Activated CD4-positive, alpha-beta memory T cell treated with anti-CD3 and anti-CD28 coated beads for 36 hours (primary cell): ENCODE results near the gene DNAAF3. TPM values are rescaled to one million over a fixed set of nuclear protein-coding genes. Genes with fewer than 3 reads are reported as not detected.

Source experiments
- CTCF ChIA-PET: fragments of 350-600 bp; sonication (Branson Sonifier 250); formaldehyde crosslinking; loops from one replicate; lab custom pipeline; 2021; ENCODE audit warnings: antibody characterized with exemption, inconsistent platforms; lab: Charles Lee
- POLR2A ChIA-PET: fragments of 350-600 bp; sonication (Branson Sonifier 250); formaldehyde crosslinking; loops from one replicate; lab custom pipeline; 2021; ENCODE audit warnings: antibody characterized with exemption; lab: Charles Lee
- DNase-seq: peaks from one replicate; pipeline ENCODE4 v3.0.0-alpha.2; 2020
- H3K27ac Mint-ChIP-seq: one replicate; pipeline ENCODE4 v1.8.0; 2021; ENCODE audit warnings: mixed read lengths
- H3K27me3 Mint-ChIP-seq: one replicate; pipeline ENCODE4 v1.8.0; 2021; ENCODE audit warnings: mixed read lengths
- H3K36me3 Mint-ChIP-seq: one replicate; pipeline ENCODE4 v1.8.0; 2021; ENCODE audit warnings: mixed read lengths
- H3K4me1 Mint-ChIP-seq: one replicate; pipeline ENCODE4 v1.8.0; 2021; ENCODE audit warnings: low read depth, mixed read lengths
- H3K4me3 Mint-ChIP-seq: one replicate; pipeline ENCODE4 v1.8.0; 2021; ENCODE audit warnings: mild to moderate bottlenecking, mixed read lengths
- H3K9me3 Mint-ChIP-seq: one replicate; pipeline ENCODE4 v1.8.0; 2021; ENCODE audit warnings: mixed read lengths
- intact Hi-C: fragments of 100-400 bp; cut with micrococcal nuclease; formaldehyde crosslinking; loops from one replicate; pipeline ENCODE4 v1.15.1; 2023
- total RNA-seq, 2 experiments: library from RNA; stranded (reverse); gene quantifications; one replicate each; pipeline ENCODE4 v1.2.3, GENCODE V29; 2021

DNAAF3 gene
- total RNA-seq, 2 experiments from 2014 or later = not detected

DNA sequence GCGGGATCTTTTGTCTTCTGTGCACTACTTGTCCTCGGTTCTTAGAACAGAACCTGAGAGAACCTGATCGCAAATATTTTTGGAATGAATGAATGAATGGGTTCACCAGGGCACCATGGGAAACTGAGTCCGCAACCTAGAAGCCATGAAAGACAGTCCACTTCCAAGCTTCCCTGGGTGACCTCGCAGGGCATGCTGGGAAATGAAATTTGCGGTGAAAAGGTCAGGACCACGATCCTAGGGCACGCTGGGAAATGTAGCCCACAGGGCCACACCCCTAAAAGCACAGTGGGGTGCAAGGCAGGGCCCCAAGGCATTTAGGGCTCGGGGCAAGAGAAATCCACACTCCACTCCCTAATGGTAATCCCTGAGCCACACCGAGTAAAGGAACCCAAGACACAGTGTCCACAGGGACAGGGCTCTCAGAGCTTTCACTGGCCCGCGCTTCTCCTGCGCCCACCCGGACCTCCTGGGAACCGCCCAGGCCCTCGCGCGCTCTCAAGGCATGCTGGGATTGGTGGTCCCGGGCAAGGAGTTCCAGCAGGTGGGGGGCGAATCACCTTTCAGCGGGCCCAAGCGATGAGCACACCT, 47.9 kb downstream of the DNAAF3 start:
- H3K27me3 Mint-ChIP-seq = peaks cover 5% of the 10 kb centered on the region
- POLR2A ChIA-PET = interaction anchor here (1.3 to 1.5 kb wide), 3 partner anchors 135 to 289 kb away, joined by 3 to 7 read pairs (median 3); partner anchors contain the start of genes PPP6R1 and UBE2S
- intact Hi-C loops = no loop called here
- peaks cover 10% of the 10 kb centered on the region for H3K36me3 Mint-ChIP-seq
- H3K4me3 Mint-ChIP-seq = peak overlapping the region; percentile 97
- CTCF ChIA-PET = interaction anchor here (0.8 to 2.0 kb wide), 6 partner anchors 16 to 385 kb away, joined by 3 to 6 read pairs (median 4); no protein-coding TSS in a partner anchor
- no peaks in the 10 kb centered on the region for H3K9me3 Mint-ChIP-seq
- H3K27ac Mint-ChIP-seq = peak overlapping the region; percentile 89
- peaks cover 30% of the 10 kb centered on the region for H3K4me1 Mint-ChIP-seq
- DNase-seq = peak; percentile 65

DNA sequence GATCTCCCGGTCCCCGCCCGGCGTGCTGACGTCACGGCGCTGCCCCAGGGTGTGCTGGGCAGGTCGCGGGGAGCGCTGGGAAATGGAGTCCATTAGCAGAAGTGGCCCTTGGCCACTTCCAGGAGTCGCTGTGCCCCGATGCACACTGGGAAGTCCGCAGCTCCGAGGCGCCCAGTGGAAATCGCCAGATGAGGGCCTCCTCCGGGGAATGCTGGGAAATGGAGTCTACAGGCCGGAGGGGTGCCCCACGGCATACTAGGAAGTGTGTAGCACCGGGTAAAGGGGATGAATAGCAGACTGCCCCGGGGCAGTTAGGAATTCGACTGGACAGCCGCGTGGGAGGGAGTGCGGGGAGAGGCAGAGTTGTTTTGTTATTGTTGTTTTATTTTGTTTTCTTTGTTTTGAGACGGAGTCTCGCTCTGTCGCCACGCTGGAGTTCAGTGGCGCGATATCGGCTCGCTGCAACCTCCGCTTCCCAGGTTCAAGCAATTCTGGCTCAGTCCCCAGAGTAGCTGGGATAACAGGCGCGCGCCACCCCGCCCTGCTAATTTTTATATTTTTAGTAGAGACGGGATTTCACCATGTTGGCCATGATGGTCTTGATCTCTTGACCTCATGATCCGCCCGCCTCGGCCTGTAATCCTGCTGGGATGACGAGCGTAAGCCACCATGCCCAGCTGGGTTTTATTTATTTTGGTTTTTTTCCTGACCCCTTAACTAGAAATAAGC, 48.6 kb downstream of the DNAAF3 start:
- Mint-ChIP-seq H3K4me3 (peak overlapping the region; percentile 97), H3K4me1 (peaks cover 30% of the 10 kb centered on the region), H3K27ac (peak overlapping the region; percentile 89), H3K9me3 (no peaks in the 10 kb centered on the region), H3K27me3 (peaks cover under 1% of the 10 kb centered on the region), H3K36me3 (peaks cover 10% of the 10 kb centered on the region)
- intact Hi-C loops = loop anchor here (1.0 to 2.0 kb wide), 5 partner anchors 37 to 537 kb away; partner anchors contain the start of genes PPP6R1 and U2AF2
- POLR2A ChIA-PET = interaction anchor here (1.1 to 1.5 kb wide), 4 partner anchors 28 to 289 kb away, joined by 3 to 7 read pairs (median 3); partner anchors contain the start of genes PPP6R1 and UBE2S
- DNase-seq = peak; percentile 99
- CTCF ChIA-PET = interaction anchor here (0.6 to 2.0 kb wide), 12 partner anchors 16 to 1543 kb away, joined by 3 to 6 read pairs (median 4); no protein-coding TSS in a partner anchor

DNA sequence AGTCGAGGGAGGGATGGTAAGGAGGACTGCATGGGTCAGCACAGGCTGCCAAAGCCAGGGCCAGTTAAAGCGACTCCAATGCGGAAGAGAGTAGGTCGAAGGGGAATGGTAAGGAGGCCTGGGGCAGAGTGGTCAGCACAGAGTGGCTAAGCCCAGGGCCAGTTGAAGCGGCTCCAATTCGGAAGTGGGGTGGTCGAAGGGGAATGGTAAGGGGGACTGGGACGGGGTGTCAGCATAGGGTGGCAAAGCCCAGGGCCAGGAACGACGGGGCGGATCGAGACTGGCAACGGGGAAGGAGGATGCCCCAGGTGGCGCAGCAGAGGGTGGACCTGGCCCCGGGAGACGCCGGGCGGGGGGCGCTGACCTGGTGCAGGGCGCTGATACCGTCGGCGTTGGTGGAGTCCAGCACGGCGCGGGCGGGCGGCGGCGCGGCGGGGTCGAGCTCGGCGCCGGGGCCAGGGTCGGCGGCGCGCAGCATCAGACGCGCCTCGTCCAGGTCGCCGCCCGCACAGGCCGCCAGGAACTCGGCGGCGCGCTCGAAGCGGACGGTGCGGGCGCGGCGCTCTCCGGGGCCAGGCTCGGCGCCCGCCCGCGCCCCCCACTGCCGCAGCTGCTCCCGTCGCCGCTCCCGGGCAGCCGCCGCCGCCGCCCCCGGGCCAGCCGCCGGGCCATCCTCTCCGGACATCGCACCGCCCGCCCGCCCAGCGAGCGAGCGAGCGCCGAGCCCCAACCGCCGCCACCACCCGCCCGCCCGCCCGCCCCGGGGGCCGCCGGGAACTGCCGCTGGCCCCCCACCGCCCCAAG, 49.4 kb downstream of the DNAAF3 start, which contains the start of gene PPP1R12C:
PPP1R12C (minus strand) TSS at position 779 of the 804 bp plus-strand sequence; CDS start at position 685, 94 bp downstream.
- Mint-ChIP-seq H3K4me1 (peaks cover 30% of the 10 kb centered on the region), H3K4me3 (peak within 1 kb of the TSS; percentile 97), H3K9me3 (no peaks in the 10 kb centered on the region), H3K36me3 (peaks cover 10% of the 10 kb centered on the region), H3K27me3 (no peaks in the 10 kb centered on the region), H3K27ac (peak within 1 kb of the TSS; percentile 89)
- intact Hi-C loops = loop anchor here (1.0 to 2.0 kb wide), 5 partner anchors 36 to 538 kb away; partner anchors contain the start of genes PPP6R1 and U2AF2
- ChIA-PET POLR2A (interaction anchor here (0.5 to 1.5 kb wide), 4 partner anchors 12 to 290 kb away, joined by 3 to 7 read pairs (median 3); partner anchors contain the start of genes PPP6R1 and UBE2S), CTCF (interaction anchor here (0.6 to 2.0 kb wide), 9 partner anchors 17 to 1544 kb away, joined by 3 to 5 read pairs (median 3); no protein-coding TSS in a partner anchor)
- DNase-seq = peak; percentile 35

DNA sequence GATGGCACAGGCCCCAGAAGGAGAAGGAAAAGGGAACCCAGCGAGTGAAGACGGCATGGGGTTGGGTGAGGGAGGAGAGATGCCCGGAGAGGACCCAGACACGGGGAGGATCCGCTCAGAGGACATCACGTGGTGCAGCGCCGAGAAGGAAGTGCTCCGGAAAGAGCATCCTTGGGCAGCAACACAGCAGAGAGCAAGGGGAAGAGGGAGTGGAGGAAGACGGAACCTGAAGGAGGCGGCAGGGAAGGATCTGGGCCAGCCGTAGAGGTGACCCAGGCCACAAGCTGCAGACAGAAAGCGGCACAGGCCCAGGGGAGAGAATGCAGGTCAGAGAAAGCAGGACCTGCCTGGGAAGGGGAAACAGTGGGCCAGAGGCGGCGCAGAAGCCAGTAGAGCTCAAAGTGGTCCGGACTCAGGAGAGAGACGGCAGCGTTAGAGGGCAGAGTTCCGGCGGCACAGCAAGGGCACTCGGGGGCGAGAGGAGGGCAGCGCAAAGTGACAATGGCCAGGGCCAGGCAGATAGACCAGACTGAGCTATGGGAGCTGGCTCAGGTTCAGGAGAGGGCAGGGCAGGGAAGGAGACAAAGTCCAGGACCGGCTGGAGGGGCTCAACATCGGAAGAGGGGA, 50.1 kb downstream of the DNAAF3 start:
- ChIA-PET CTCF (interaction anchor here (1.1 to 2.0 kb wide), 4 partner anchors 24 to 516 kb away, joined by 3 to 5 read pairs (median 4); no protein-coding TSS in a partner anchor), POLR2A (interaction anchor here (0.5 to 1.1 kb wide), 2 partner anchors 12 to 27 kb away, joined by 3 read pairs; no protein-coding TSS in a partner anchor)
- Mint-ChIP-seq H3K4me1 (peaks cover 30% of the 10 kb centered on the region), H3K27ac (peak overlapping the region; percentile 86), H3K9me3 (no peaks in the 10 kb centered on the region), H3K4me3 (peak overlapping the region; percentile 92), H3K36me3 (peaks cover 10% of the 10 kb centered on the region), H3K27me3 (no peaks in the 10 kb centered on the region)
- DNase-seq = peak; percentile 72
- intact Hi-C loops = loop anchor here (2.0 kb wide), 2 partner anchors 36 to 142 kb away; partner anchors contain the start of gene PPP6R1

DNA sequence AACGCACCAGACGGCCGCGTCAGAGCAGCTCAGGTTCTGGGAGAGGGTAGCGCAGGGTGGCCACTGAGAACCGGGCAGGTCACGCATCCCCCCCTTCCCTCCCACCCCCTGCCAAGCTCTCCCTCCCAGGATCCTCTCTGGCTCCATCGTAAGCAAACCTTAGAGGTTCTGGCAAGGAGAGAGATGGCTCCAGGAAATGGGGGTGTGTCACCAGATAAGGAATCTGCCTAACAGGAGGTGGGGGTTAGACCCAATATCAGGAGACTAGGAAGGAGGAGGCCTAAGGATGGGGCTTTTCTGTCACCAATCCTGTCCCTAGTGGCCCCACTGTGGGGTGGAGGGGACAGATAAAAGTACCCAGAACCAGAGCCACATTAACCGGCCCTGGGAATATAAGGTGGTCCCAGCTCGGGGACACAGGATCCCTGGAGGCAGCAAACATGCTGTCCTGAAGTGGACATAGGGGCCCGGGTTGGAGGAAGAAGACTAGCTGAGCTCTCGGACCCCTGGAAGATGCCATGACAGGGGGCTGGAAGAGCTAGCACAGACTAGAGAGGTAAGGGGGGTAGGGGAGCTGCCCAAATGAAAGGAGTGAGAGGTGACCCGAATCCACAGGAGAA, 50.9 kb downstream of the DNAAF3 start:
- Mint-ChIP-seq H3K4me3 (peak overlapping the region; percentile 92), H3K4me1 (peaks cover 30% of the 10 kb centered on the region), H3K36me3 (peaks cover 12% of the 10 kb centered on the region), H3K27ac (peak overlapping the region; percentile 86), H3K9me3 (no peaks in the 10 kb centered on the region), H3K27me3 (no peaks in the 10 kb centered on the region)
- ChIA-PET CTCF (interaction anchor here (0.8 to 0.9 kb wide), 2 partner anchors 26 to 27 kb away, joined by 3 to 4 read pairs; no protein-coding TSS in a partner anchor), POLR2A (no interaction called here)
- intact Hi-C loops = loop anchor here (2.0 kb wide), 2 partner anchors 35 to 143 kb away; partner anchors contain the start of gene PPP6R1
- no peak for DNase-seq

DNA sequence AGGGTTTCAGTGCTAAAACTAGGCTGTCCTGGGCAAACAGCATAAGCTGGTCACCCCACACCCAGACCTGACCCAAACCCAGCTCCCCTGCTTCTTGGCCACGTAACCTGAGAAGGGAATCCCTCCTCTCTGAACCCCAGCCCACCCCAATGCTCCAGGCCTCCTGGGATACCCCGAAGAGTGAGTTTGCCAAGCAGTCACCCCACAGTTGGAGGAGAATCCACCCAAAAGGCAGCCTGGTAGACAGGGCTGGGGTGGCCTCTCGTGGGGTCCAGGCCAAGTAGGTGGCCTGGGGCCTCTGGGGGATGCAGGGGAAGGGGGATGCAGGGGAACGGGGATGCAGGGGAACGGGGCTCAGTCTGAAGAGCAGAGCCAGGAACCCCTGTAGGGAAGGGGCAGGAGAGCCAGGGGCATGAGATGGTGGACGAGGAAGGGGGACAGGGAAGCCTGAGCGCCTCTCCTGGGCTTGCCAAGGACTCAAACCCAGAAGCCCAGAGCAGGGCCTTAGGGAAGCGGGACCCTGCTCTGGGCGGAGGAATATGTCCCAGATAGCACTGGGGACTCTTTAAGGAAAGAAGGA, 51.8 kb downstream of the DNAAF3 start:
- H3K4me1 Mint-ChIP-seq = peaks cover 30% of the 10 kb centered on the region
- no peak overlapping the region for H3K27ac Mint-ChIP-seq

DNA sequence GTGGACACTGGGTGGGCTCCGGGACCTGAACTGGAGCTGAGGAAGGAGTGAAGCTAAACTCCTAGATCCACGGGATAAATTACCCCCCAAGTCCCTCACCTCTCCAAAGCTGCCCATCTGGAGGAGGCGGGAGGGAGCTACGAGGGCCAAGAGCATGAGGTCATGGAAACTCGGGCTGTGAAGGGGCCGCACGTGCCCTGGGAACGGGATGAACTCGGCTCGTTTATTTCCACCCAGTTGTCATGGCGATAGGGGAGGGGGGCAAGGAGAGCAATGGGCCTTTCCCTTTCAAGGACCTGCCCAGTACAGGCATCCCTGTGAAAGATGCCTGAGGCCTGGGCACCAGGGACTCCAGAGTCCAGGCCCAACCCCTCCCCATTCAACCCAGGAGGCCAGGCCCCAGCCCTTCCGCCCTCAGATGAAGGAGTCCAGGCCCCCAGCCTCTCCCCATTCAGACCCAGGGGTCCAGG, 52.8 kb downstream of the DNAAF3 start:
- H3K36me3 Mint-ChIP-seq = peaks cover 20% of the 10 kb centered on the region

More for the DNA sequence above, 51.8 kb downstream of the DNAAF3 start:
- ChIA-PET CTCF (interaction anchor here (0.8 kb wide), 1 partner anchor 27 kb away, joined by 4 read pairs; no protein-coding TSS in a partner anchor), POLR2A (no interaction called here)
- peak overlapping the region; percentile 92 for H3K4me3 Mint-ChIP-seq
- DNase-seq = no peak
- no peaks in the 10 kb centered on the region for H3K9me3 Mint-ChIP-seq
- H3K36me3 Mint-ChIP-seq = peaks cover 12% of the 10 kb centered on the region
- intact Hi-C loops = no loop called here
- no peaks in the 10 kb centered on the region for H3K27me3 Mint-ChIP-seq

DNA sequence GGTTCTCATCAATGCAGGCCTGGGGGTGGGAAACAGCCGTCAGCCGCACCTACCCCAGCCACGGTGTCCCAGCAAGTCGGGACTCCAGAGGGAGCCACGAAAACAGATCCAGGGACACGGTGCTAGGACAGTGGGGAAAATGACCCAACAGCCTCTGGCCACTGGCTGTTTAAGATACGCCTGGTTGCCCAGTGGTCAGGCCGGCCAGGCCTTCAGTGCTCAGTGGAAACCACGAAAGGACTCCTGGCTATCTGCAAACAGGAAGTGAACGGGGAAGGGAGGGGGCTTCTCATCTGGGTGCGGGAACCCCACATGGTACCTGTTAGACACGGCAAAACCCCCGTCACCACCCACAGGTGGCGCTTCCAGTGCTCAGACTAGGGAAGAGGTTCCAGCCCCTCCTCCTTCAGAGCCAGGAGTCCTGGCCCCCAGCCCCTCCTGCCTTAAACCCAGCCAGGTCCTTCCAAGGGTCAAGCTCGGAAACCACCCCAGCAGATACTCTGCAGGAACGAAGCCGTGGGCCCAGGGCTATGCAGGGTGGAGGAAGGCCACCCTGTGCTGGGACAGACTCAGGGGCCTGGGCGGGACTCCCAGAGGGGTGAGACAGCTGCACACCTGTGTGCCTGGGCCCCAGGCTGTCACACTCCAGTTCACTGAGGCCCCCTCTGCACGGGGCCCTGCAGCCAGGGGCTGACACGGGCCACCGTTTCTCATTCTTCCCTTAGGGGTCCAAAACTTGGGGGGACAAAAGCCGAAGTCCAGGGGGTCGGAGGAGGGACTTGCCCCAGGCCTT, 53.4 kb downstream of the DNAAF3 start:
- no peak for DNase-seq
- Mint-ChIP-seq H3K36me3 (peaks cover 23% of the 10 kb centered on the region), H3K4me3 (no peak overlapping the region), H3K9me3 (no peaks in the 10 kb centered on the region), H3K4me1 (peaks cover 21% of the 10 kb centered on the region), H3K27ac (no peak overlapping the region), H3K27me3 (no peaks in the 10 kb centered on the region)
- CTCF ChIA-PET = interaction anchor here (0.6 to 1.4 kb wide), 2 partner anchors 25 to 189 kb away, joined by 3 read pairs; no protein-coding TSS in a partner anchor
- POLR2A ChIA-PET = no interaction called here
- intact Hi-C loops = no loop called here

More for the DNA sequence above, 52.8 kb downstream of the DNAAF3 start:
- ChIA-PET CTCF (interaction anchor here (0.6 to 1.4 kb wide), 2 partner anchors 26 to 188 kb away, joined by 3 read pairs; no protein-coding TSS in a partner anchor), POLR2A (no interaction called here)
- Mint-ChIP-seq H3K4me1 (peaks cover 23% of the 10 kb centered on the region), H3K9me3 (no peaks in the 10 kb centered on the region), H3K27ac (no peak overlapping the region), H3K4me3 (no peak overlapping the region), H3K27me3 (no peaks in the 10 kb centered on the region)
- intact Hi-C loops = no loop called here
- DNase-seq = no peak

DNA sequence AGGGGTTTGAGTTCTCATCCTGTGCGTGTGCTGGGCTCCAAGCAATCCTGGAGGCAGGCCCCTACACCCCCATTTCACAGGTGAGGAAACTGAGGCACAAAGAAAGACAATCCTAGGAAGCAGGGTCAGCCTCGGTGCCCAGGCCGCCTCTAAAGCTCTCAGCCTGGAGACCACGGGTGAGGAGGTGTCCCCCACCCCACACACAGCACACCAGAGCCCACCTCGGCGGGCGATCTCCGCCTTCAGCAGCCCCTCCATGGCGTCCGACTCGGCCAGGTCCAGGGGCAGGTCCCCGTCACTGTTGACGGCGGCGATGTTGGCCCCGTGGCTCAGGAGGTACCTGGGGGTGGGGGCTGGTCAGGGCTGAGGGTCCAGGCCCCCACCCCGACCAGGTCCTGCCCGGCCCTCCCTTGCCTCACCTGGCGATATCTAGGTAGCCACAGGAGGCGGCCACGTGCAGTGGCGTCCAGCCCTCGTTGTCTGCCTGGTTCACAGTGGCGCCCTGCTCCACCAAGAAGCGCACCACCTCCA, 54.1 kb downstream of the DNAAF3 start:
- Mint-ChIP-seq H3K27me3 (no peaks in the 10 kb centered on the region), H3K4me1 (peaks cover 19% of the 10 kb centered on the region), H3K36me3 (peaks cover 24% of the 10 kb centered on the region), H3K9me3 (no peaks in the 10 kb centered on the region), H3K27ac (no peak overlapping the region), H3K4me3 (no peak overlapping the region)
- intact Hi-C loops = no loop called here
- ChIA-PET POLR2A (no interaction called here), CTCF (interaction anchor here (1.4 kb wide), 1 partner anchor 24 kb away, joined by 3 read pairs; no protein-coding TSS in a partner anchor)
- DNase-seq = no peak
